A673 (cell line): Measurements from ENCODE around the gene DNAH3.

Experiments
- EZH2 ChIP-seq: fragments of 200-600 bp; sonication (generic); IDR thresholded peaks from 2 replicates; pipeline ENCODE4 v1.6.1; 2017; ENCODE audit warnings: borderline replicate concordance, low read depth, mild to moderate bottlenecking, mixed read lengths, antibody characterized with exemption, low read length; ENCODE audit not compliant: poor library complexity, severe bottlenecking
- TF ChIP-seq, protein P1 (sequence below): fragments of 300-800, 200-600 bp; sonication (generic); conservative IDR thresholded peaks from 2 replicates; pipeline ENCODE4 v1.5.1; 2017; ENCODE audit warnings: low read depth, mild to moderate bottlenecking, antibody characterized with exemption, low read length, moderate library complexity, mixed read lengths

DNA sequence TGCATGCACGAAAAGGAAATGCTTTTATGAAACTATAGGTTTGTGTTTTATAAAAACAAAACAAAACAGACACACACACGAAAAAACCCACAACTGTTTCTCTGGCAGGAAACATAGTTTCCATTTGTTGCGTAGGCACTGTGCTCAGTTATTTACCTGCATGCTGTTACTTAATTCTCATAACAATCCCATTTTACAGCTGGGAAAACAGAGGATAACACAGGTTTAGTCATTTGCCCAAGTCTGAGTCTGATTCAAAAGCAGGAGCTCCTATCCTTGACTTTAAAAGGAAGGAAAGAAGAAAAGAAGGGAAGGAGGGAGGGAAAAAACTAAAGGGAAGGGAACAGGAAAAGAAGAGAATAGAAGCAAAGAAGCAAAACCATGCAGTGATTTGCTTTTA is 117.4 kb downstream of the DNAH3 start:
- TF ChIP-seq, protein P1, sequence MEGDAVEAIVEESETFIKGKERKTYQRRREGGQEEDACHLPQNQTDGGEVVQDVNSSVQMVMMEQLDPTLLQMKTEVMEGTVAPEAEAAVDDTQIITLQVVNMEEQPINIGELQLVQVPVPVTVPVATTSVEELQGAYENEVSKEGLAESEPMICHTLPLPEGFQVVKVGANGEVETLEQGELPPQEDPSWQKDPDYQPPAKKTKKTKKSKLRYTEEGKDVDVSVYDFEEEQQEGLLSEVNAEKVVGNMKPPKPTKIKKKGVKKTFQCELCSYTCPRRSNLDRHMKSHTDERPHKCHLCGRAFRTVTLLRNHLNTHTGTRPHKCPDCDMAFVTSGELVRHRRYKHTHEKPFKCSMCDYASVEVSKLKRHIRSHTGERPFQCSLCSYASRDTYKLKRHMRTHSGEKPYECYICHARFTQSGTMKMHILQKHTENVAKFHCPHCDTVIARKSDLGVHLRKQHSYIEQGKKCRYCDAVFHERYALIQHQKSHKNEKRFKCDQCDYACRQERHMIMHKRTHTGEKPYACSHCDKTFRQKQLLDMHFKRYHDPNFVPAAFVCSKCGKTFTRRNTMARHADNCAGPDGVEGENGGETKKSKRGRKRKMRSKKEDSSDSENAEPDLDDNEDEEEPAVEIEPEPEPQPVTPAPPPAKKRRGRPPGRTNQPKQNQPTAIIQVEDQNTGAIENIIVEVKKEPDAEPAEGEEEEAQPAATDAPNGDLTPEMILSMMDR = no peak
- TF ChIP-seq EZH2 = no peak
